ENCODE results near the gene GAS2.

- TF ChIP-seq CTCF (conservative IDR thresholded peaks at IDR 0.05 in 1 of 2, IDR thresholded peaks at IDR 0.05 in 1 of 2; ENCODE audit: extremely low read depth in 1 of 2, insufficient read depth in 1 of 2, low read depth in 1 of 2, low read length in 2 of 2) (no peak), EZH2 (IDR thresholded peaks at IDR 0.05; ENCODE audit: borderline replicate concordance, low read length) (no peak)
Measured at GRCh38 chr11:22699388-22699787, 33.0 kb downstream of the GAS2 start.

Measured in mammary epithelial cell (primary cell).